K562 (cell line): ENCODE results near the gene SPATA45. TPM values are rescaled to one million over a fixed set of nuclear protein-coding genes. Genes with fewer than 3 reads are reported as not detected.

Source experiments
- ARID2 ChIP-seq: fragments of 450-650 bp; IDR thresholded peaks from 2 replicates; pipeline ENCODE4 v1.6.1; 2017; ENCODE audit warnings: antibody characterized with exemption, mild to moderate bottlenecking
- BRCA1 ChIP-seq, 2 experiments: fragments of 450-650 bp in 1 of 2; sonication (generic) in 1 of 2; formaldehyde crosslinking in 1 of 2; IDR thresholded peaks; 2 replicates each; pipeline versions ENCODE4 v1.5.0 to v1.6.1; 2017 to 2020; ENCODE audit warnings: mild to moderate bottlenecking in 1 of 2, missing genetic modification reagents in 1 of 2
- CEBPG ChIP-seq, 3 experiments: fragments of 200-800 bp in 1 of 3; sonication (Bioruptor generic) in 1 of 3; sonication (generic) in 1 of 3; formaldehyde crosslinking in 1 of 3; IDR thresholded peaks in 2 of 3; conservative IDR thresholded peaks in 1 of 3; 2 replicates each; pipeline versions ENCODE4 v1.6.1 to v1.8.0; 2016 to 2022; ENCODE audit warnings: missing compliant biosample characterization in 2 of 3, missing genetic modification characterization in 2 of 3, mild to moderate bottlenecking in 1 of 3, missing genetic modification reagents in 1 of 3
- CHCHD3 ChIP-seq: fragments of 250-450 bp; sonication (Bioruptor Pico); IDR thresholded peaks from 2 replicates; pipeline ENCODE4 v2.1.2; 2022; ENCODE audit warnings: mild to moderate bottlenecking
- CREB1 ChIP-seq, 2 experiments: sonication (generic) in 1 of 2; formaldehyde crosslinking in 1 of 2; IDR thresholded peaks; 2 replicates each; pipeline versions ENCODE4 v1.6.1 to v1.8.0; 2012 to 2022; ENCODE audit warnings: inconsistent platforms in 1 of 2, mild to moderate bottlenecking in 1 of 2, missing genetic modification reagents in 1 of 2, moderate library complexity in 1 of 2
- CXXC5 ChIP-seq: fragments of 250-450 bp; sonication (Bioruptor Pico); IDR thresholded peaks from 2 replicates; pipeline ENCODE4 v1.8.0; 2022; ENCODE audit warnings: inconsistent platforms, mild to moderate bottlenecking, moderate library complexity
- E2F4 ChIP-seq: sonication (generic); formaldehyde crosslinking; IDR thresholded peaks from 2 replicates; pipeline ENCODE4 v1.8.0; 2022; ENCODE audit warnings: mild to moderate bottlenecking, low read depth, missing genetic modification reagents
- ERF ChIP-seq: fragments of 450-650 bp; formaldehyde crosslinking; IDR thresholded peaks from 2 replicates; pipeline ENCODE4 v1.4.0; 2020; ENCODE audit warnings: mild to moderate bottlenecking, mixed read lengths
- ETS1 ChIP-seq: conservative IDR thresholded peaks from 2 replicates; pipeline ENCODE4 v1.6.1; 2011; ENCODE audit warnings: low read depth, mild to moderate bottlenecking, low read length; ENCODE audit not compliant: control insufficient read depth
- FOSL1 ChIP-seq: fragments of 200-800 bp; sonication (Bioruptor generic); conservative IDR thresholded peaks from 2 replicates; pipeline ENCODE4 v1.6.1; 2016; ENCODE audit warnings: missing genetic modification characterization, missing compliant biosample characterization
- FOXA3 ChIP-seq, 2 experiments: fragments of 450-650 bp in 1 of 2; sonication (generic) in 1 of 2; formaldehyde crosslinking; IDR thresholded peaks in 1 of 2; conservative IDR thresholded peaks in 1 of 2; 2 replicates each; pipeline versions ENCODE4 v1.4.0 to v1.8.0; 2020 to 2022; ENCODE audit warnings: mild to moderate bottlenecking in 2 of 2, missing genetic modification reagents in 1 of 2
- HLTF ChIP-seq: fragments of 450-650 bp; IDR thresholded peaks from 2 replicates; pipeline ENCODE4 v1.6.1; 2016
- MCM3 ChIP-seq: fragments of 450-650 bp; IDR thresholded peaks from 2 replicates; pipeline ENCODE4 v1.6.1; 2016
- MYC ChIP-seq, 2 experiments: fragments of 250-450 bp in 1 of 2; sonication (Bioruptor Pico) in 1 of 2; IDR thresholded peaks; 2 replicates each; pipeline versions ENCODE4 v1.5.1 to v1.6.1; 2012 to 2021; ENCODE audit warnings: low read depth in 2 of 2, borderline replicate concordance in 1 of 2, improper control_type of control experiment in 1 of 2, low read length in 1 of 2, mild to moderate bottlenecking in 1 of 2, moderate library complexity in 1 of 2
- NCOR1 ChIP-seq: fragments of 450-650 bp; IDR thresholded peaks from 2 replicates; pipeline ENCODE4 v1.6.1; 2016; ENCODE audit warnings: mild to moderate bottlenecking, moderate library complexity
- NFATC3 ChIP-seq: fragments of 450-650 bp; IDR thresholded peaks from 2 replicates; pipeline ENCODE4 v1.6.1; 2017; ENCODE audit warnings: mild to moderate bottlenecking
- POLR2H ChIP-seq: IDR thresholded peaks from 2 replicates; pipeline ENCODE4 v1.6.1; 2016; ENCODE audit warnings: missing genetic modification characterization, low read depth, mild to moderate bottlenecking, control low read depth, missing compliant biosample characterization, moderate library complexity
- STAG1 ChIP-seq: sonication (generic); formaldehyde crosslinking; IDR thresholded peaks from 2 replicates; pipeline ENCODE4 v1.5.0; 2020; ENCODE audit warnings: missing genetic modification reagents, borderline replicate concordance
- ZNF174 ChIP-seq: fragments of 250-450 bp; sonication (Bioruptor Pico); IDR thresholded peaks from 2 replicates; pipeline ENCODE4 v1.4.0; 2020; ENCODE audit warnings: mild to moderate bottlenecking
- ZNF444 ChIP-seq: fragments of 250-450 bp; sonication (Bioruptor Pico); IDR thresholded peaks from 2 replicates; pipeline ENCODE4 v1.4.0; 2020; ENCODE audit warnings: mild to moderate bottlenecking, moderate library complexity
- ZNF655 ChIP-seq: fragments of 250-450 bp; sonication (Bioruptor Pico); IDR thresholded peaks from 2 replicates; pipeline ENCODE4 v1.5.0; 2021
- polyA plus RNA-seq, 8 experiments: library from polyadenylated mRNA; depleted of rRNA in 4 of 8; stranded (reverse) in 5 of 8; unstranded in 3 of 8; fragments of >200 nt; fragmentation: Nextera tagmentation in 2 of 8; fragmentation: Illumina TruSeq in 1 of 8; extraction: Ambion mirVana in 2 of 8; extraction: Trizol in 1 of 8; gene quantifications; 2 replicates each; pipeline versions ENCODE4 v1.2.1 to v1.2.3, GENCODE V29; 2011 to 2014; ENCODE audit warnings: inconsistent platforms in 1 of 8, missing spikeins in 1 of 8
- total RNA-seq, 7 experiments: library from RNA; depleted of rRNA in 6 of 7; stranded (reverse); fragments of >200 nt in 6 of 7; fragmentation: Illumina TruSeq in 2 of 7; extraction: Trizol in 2 of 7; gene quantifications; 2 replicates each; pipeline versions ENCODE4 v1.2.1 to v1.2.3, GENCODE V29; 2011 to 2021; ENCODE audit warnings: low replicate concordance in 1 of 7

SPATA45 gene
- total and polyA plus RNA-seq, 9 of the 15 experiments (the other 6 are each of a cell fraction or from before 2014, with no cell fraction given) = 0.18 TPM; not detected in 8

DNA sequence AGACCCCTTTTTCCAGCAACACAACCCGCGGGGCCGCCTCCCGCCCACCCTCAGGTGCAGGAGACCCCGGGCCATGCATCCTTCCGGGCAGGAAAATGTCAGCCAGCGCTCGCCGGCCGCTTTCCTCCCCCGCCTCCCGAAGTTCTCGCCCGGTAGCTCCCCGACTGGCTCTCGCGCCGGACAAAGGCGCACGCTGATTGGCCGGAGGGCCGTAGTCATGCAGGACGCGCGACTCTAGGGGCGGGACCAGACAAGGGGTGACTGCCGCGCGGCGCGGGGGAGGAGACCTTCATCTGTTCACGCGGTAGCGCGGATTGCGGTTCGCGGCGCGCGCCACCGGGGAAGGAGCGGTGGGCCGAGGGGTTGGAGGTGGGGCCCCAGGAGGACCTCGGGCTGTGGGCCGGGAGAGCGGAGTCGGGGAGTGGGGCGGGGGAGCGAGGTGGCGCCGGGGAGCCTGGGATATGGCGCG, 10.6 kb upstream of the SPATA45 start, which contains the start of gene FLVCR1 (continued):
- TF ChIP-seq ETS1 (peak; percentile 70; the same call in 1 of the 2 replicates), MCM3 (no peak), FOXA3 (CRISPR knock-in tag; conservative IDR thresholded peaks at IDR 0.05 in 1 of 2, IDR thresholded peaks at IDR 0.05 in 1 of 2) (no peak), NCOR1 (peak; percentile 57; the same call in 1 of the 2 replicates), ERF (CRISPR knock-in tag) (no peak), STAG1 (no peak), POLR2H (tag) (peak; percentile 79), ZNF444 (CRISPR knock-in tag) (no peak), ZNF174 (CRISPR knock-in tag) (no peak), HLTF (no peak), E2F4 (CRISPR knock-in tag) (0 out of 2 replicates have a peak, but pooled peaks have one; percentile 62), ARID2 (no peak), ZNF655 (no peak), CHCHD3 (CRISPR knock-in tag) (no peak), CXXC5 (CRISPR knock-in tag) (peak; percentile 98), BRCA1 (IDR thresholded peaks at IDR 0.05) (no peak), BRCA1 (CRISPR knock-in tag; IDR thresholded peaks at IDR 0.05) (no peak), FOSL1 (tag) (peak; percentile 63), CREB1 (IDR thresholded peaks at IDR 0.05) (peak; percentile 90), CREB1 (CRISPR knock-in tag; IDR thresholded peaks at IDR 0.05) (peak; percentile 83), NFATC3 (no peak), MYC (IDR thresholded peaks at IDR 0.05; ENCODE audit: low read depth, low read length) (peak; percentile 91), MYC (CRISPR knock-in tag; IDR thresholded peaks at IDR 0.05; ENCODE audit: borderline replicate concordance, low read depth) (no peak), CEBPG (CRISPR knock-in tag; IDR thresholded peaks at IDR 0.05) (no peak), CEBPG (tag; conservative IDR thresholded peaks at IDR 0.05 in 1 of 2, IDR thresholded peaks at IDR 0.05 in 1 of 2) (no peak)
